Stimulated activated CD8-positive, alpha-beta memory T cell treated with anti-CD3 and anti-CD28 coated beads, Interleukin-7, amount 100 ng/mL, for 4 hours (primary cell): ENCODE results near the gene EXOC2.

Experiments used
- DNase-seq, 2 donors: peaks; one replicate each; pipeline ENCODE4 v3.0.0-alpha.2; 2020; ENCODE audit warnings: low read depth in 2 of 2

Gene EXOC2

DNA sequence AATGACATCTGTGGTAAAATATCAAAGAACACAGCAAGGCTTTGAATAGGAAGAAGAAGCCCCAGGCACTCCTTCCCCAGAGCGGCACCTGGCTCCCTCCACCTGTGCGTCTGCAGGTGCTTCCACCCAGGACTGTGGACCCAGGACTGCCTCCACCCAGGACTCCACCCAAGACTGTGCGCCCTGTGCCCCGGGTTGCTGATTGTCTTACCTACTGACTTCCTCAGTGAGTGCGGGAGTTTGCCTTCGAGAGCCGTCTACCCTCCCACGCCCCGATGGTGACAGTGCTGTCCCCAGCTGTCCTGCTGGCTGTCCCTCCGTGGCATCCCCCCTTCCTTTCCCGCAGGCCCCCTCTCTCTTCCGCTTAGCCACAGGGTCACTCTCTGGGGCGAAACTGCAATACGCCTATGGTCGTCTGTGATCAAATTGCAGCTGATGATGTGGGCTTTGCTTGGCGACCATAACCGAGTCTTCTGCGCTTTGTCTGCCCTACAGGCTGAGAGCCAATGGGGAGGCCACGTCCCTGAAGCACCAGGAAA is 249.2 kb downstream of the EXOC2 start:
- DNase-seq, result no peak

GRCh38 chr6:441126-441920 is 251.6 kb downstream of the EXOC2 start:
- DNase-seq, result no peak

- no peak for DNase-seq
Measured at GRCh38 chr6:439641-440167, 253.2 kb downstream of the EXOC2 start.

GRCh38 chr6:438634-439170 is 254.2 kb downstream of the EXOC2 start:
- no peak for DNase-seq

DNA sequence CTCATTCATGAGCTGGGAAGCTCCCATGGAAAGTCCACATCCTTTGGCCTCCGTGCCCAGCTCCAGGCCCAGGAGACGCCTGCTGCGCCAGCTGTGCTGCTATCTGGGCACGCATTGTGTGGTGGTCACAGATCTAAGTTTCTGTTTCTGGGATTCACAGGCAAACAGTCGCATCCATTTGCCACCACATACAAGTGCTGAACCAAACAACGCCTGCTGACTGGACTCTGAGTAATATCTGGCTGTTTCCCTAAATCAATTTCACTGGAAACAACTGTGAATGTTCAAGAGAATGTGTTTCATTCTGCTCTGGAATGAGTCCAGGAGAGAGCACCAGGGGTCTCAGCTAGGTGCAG is 255.9 kb downstream of the EXOC2 start:
- DNase-seq, result no peak

GRCh38 chr6:436308-437036 is 256.5 kb downstream of the EXOC2 start:
- no peak for DNase-seq

GRCh38 chr6:435441-436307 is 257.3 kb downstream of the EXOC2 start:
- no peak for DNase-seq
